Activated T-helper 2 cell treated with anti-CD3 and anti-CD28 coated beads, Interferon-gamma antibody, Interleukin-2, Interleukin-4, amounts not matched to agents 10 μg/mL and 5 μg/mL and 100 μg/mL, durations not matched to agents 14 hours and 24 hours and 36 hours (primary cell): Measurements from ENCODE around the gene CSTF1. TPM values are rescaled to one million over a fixed set of nuclear protein-coding genes. Genes with fewer than 3 reads are reported as not detected.
"Not testable (repeated sequence)": the region's sequence is repeated elsewhere in the genome, so short reads cannot be mapped to it uniquely, and the experiment has no call there.

ENCODE experiments used
- DNase-seq: peaks from one replicate; pipeline ENCODE4 v3.0.0; 2021; ENCODE audit warnings: low spot score
- H3K27ac Mint-ChIP-seq: one replicate; pipeline ENCODE4 v1.8.0; 2021; ENCODE audit warnings: mixed read lengths
- H3K27me3 Mint-ChIP-seq: one replicate; pipeline ENCODE4 v1.8.0; 2021; ENCODE audit warnings: low read depth, mixed read lengths
- H3K36me3 Mint-ChIP-seq: one replicate; pipeline ENCODE4 v1.8.0; 2021; ENCODE audit warnings: low read depth, mixed read lengths
- H3K4me1 Mint-ChIP-seq: one replicate; pipeline ENCODE4 v1.8.0; 2021; ENCODE audit warnings: low read depth, mixed read lengths
- H3K4me3 Mint-ChIP-seq: one replicate; pipeline ENCODE4 v1.8.0; 2021; ENCODE audit warnings: low read depth, mild to moderate bottlenecking, moderate library complexity, mixed read lengths
- H3K9me3 Mint-ChIP-seq: one replicate; pipeline ENCODE4 v1.8.0; 2021; ENCODE audit warnings: mixed read lengths
- intact Hi-C: fragments of 100-400 bp; cut with micrococcal nuclease; formaldehyde crosslinking; loops from one replicate; pipeline ENCODE4 v1.15.1; 2023
- total RNA-seq: library from RNA; stranded (reverse); gene quantifications from 2 replicates; pipeline ENCODE4 v1.2.3, GENCODE V29; 2022

CSTF1 gene
- total RNA-seq, 1 donor from 2014 or later, result 51.2 TPM

- intact Hi-C loops, result loop anchor here (2.0 kb wide), 1 partner anchor 21 kb away; no protein-coding TSS in a partner anchor
- Mint-ChIP-seq H3K27ac (no peak overlapping the region), H3K4me1 (peaks cover 40% of the 10 kb centered on the region), H3K36me3 (peaks cover 60% of the 10 kb centered on the region), H3K9me3 (no peaks in the 10 kb centered on the region), H3K4me3 (no peak overlapping the region), H3K27me3 (no peaks in the 10 kb centered on the region)
- no peak for DNase-seq
These were observed 1.2 kb downstream of the CSTF1 start for GRCh38 chr20:56393653-56394052.

- DNase-seq, result no peak
- no peaks in the 10 kb centered on the region for H3K27me3 Mint-ChIP-seq
- H3K4me1 Mint-ChIP-seq, result peaks cover 34% of the 10 kb centered on the region
- H3K36me3 Mint-ChIP-seq, result peaks cover 59% of the 10 kb centered on the region
- no peak overlapping the region for H3K4me3 Mint-ChIP-seq
- no peak overlapping the region for H3K27ac Mint-ChIP-seq
- no peaks in the 10 kb centered on the region for H3K9me3 Mint-ChIP-seq
- intact Hi-C loops, result no loop called here
These were observed 2.7 kb downstream of the CSTF1 start for GRCh38 chr20:56395166-56395565.

- no peak overlapping the region for H3K4me3 Mint-ChIP-seq
- H3K4me1 Mint-ChIP-seq, result peaks cover 19% of the 10 kb centered on the region
- intact Hi-C loops, result loop anchor here (1.0 to 5.0 kb wide), 3 partner anchors 15 to 117 kb away; partner anchors contain the start of gene RTF2
- H3K27ac Mint-ChIP-seq, result no peak overlapping the region
- DNase-seq, result no peak
- no peaks in the 10 kb centered on the region for H3K27me3 Mint-ChIP-seq
- H3K9me3 Mint-ChIP-seq, result no peaks in the 10 kb centered on the region
- H3K36me3 Mint-ChIP-seq, result peaks cover 82% of the 10 kb centered on the region
These were observed 7.7 kb downstream of the CSTF1 start for GRCh38 chr20:56400001-56400640.

GRCh38 chr20:56403465-56403864 is 11.0 kb downstream of the CSTF1 start:
- Mint-ChIP-seq H3K4me1 (peaks cover 21% of the 10 kb centered on the region), H3K9me3 (no peaks in the 10 kb centered on the region), H3K27me3 (no peaks in the 10 kb centered on the region), H3K36me3 (peaks cover 83% of the 10 kb centered on the region), H3K4me3 (no peak overlapping the region), H3K27ac (no peak overlapping the region)
- DNase-seq, result no peak
- intact Hi-C loops, result loop anchor here (5.0 kb wide), 1 partner anchor 114 kb away; no protein-coding TSS in a partner anchor

GRCh38 chr20:56405356-56405755 is 12.9 kb downstream of the CSTF1 start:
- H3K9me3 Mint-ChIP-seq, H3K27ac Mint-ChIP-seq, H3K4me3 Mint-ChIP-seq, intact Hi-C loops, H3K27me3 Mint-ChIP-seq, DNase-seq: not testable (repeated sequence)
- H3K36me3 Mint-ChIP-seq, result peaks cover 83% of the 10 kb centered on the region
- H3K4me1 Mint-ChIP-seq, result peaks cover 12% of the 10 kb centered on the region

- Mint-ChIP-seq H3K4me1 (peaks cover 20% of the 10 kb centered on the region), H3K36me3 (peaks cover 79% of the 10 kb centered on the region), H3K27me3 (no peaks in the 10 kb centered on the region), H3K4me3 (no peak overlapping the region), H3K9me3 (no peaks in the 10 kb centered on the region), H3K27ac (no peak overlapping the region)
- no peak for DNase-seq
- intact Hi-C loops, result no loop called here
These were observed 14.5 kb downstream of the CSTF1 start for GRCh38 chr20:56406910-56407309.

- Mint-ChIP-seq H3K4me1 (peaks cover 35% of the 10 kb centered on the region), H3K4me3 (no peak overlapping the region), H3K9me3 (peaks cover 9% of the 10 kb centered on the region), H3K27me3 (no peaks in the 10 kb centered on the region), H3K27ac (no peak overlapping the region), H3K36me3 (peaks cover 81% of the 10 kb centered on the region)
- intact Hi-C loops, result no loop called here
- no peak for DNase-seq
These were observed 17.1 kb downstream of the CSTF1 start for GRCh38 chr20:56409521-56409920.

GRCh38 chr20:56409956-56410355 is 17.5 kb downstream of the CSTF1 start:
- Mint-ChIP-seq H3K27ac (no peak overlapping the region), H3K4me1 (peaks cover 37% of the 10 kb centered on the region), H3K9me3 (peaks cover 9% of the 10 kb centered on the region), H3K27me3 (no peaks in the 10 kb centered on the region), H3K4me3 (no peak overlapping the region), H3K36me3 (peaks cover 80% of the 10 kb centered on the region)
- no peak for DNase-seq
- intact Hi-C loops, result no loop called here

GRCh38 chr20:56411287-56411686 is 18.8 kb downstream of the CSTF1 start:
- H3K9me3 Mint-ChIP-seq, intact Hi-C loops, H3K27me3 Mint-ChIP-seq, DNase-seq: not testable (repeated sequence)
- H3K4me1 Mint-ChIP-seq, result peaks cover 38% of the 10 kb centered on the region
- peaks cover 69% of the 10 kb centered on the region for H3K36me3 Mint-ChIP-seq
- H3K27ac Mint-ChIP-seq, result peak overlapping the region; percentile 92
- H3K4me3 Mint-ChIP-seq, result peak overlapping the region; percentile 83

- no peak for DNase-seq
- Mint-ChIP-seq H3K27ac (peak within 1 kb of the TSS; percentile 92), H3K4me3 (peak within 1 kb of the TSS; percentile 83), H3K27me3 (no peaks in the 10 kb centered on the region), H3K36me3 (peaks cover 64% of the 10 kb centered on the region), H3K9me3 (peaks cover 9% of the 10 kb centered on the region), H3K4me1 (peaks cover 44% of the 10 kb centered on the region)
- intact Hi-C loops, result no loop called here
These were observed 19.5 kb downstream of the CSTF1 start, which contains the start of gene CASS4 for GRCh38 chr20:56411759-56412472. Gene CASS4, plus strand, starts transcription at chr20:56412260. Its CDS starts 199 bp downstream, at chr20:56412459.

GRCh38 chr20:56412473-56412790 is 20.0 kb downstream of the CSTF1 start:
- Mint-ChIP-seq H3K27ac (peak overlapping the region; percentile 92), H3K36me3 (peaks cover 64% of the 10 kb centered on the region), H3K4me1 (peaks cover 48% of the 10 kb centered on the region), H3K27me3 (no peaks in the 10 kb centered on the region), H3K4me3 (peak overlapping the region; percentile 83), H3K9me3 (peaks cover 9% of the 10 kb centered on the region)
- DNase-seq, result no peak
- intact Hi-C loops, result no loop called here

GRCh38 chr20:56412949-56413348 is 20.5 kb downstream of the CSTF1 start:
- H3K27ac Mint-ChIP-seq, result peak overlapping the region; percentile 92
- H3K4me3 Mint-ChIP-seq, result peak overlapping the region; percentile 83
- DNase-seq, result no peak
- intact Hi-C loops, result no loop called here
- peaks cover 64% of the 10 kb centered on the region for H3K36me3 Mint-ChIP-seq
- H3K4me1 Mint-ChIP-seq, result peaks cover 51% of the 10 kb centered on the region
- no peaks in the 10 kb centered on the region for H3K27me3 Mint-ChIP-seq
- H3K9me3 Mint-ChIP-seq, result peaks cover 9% of the 10 kb centered on the region
